Right atrium auricular region (tissue), 2 donors: ENCODE data around the gene DUS4L. TPM values are rescaled to one million over a fixed set of nuclear protein-coding genes. Genes with fewer than 3 reads are reported as not detected.

Experiments used
- DNase-seq: peaks from one replicate; pipeline ENCODE4 v3.0.0-alpha.2; 2019; ENCODE audit warnings: low spot score
- H3K27ac ChIP-seq, 2 donors: fragments of 200-600 bp; sonication (generic); 1 replicate in 1 of 2; 2 replicates in 1 of 2; pipeline ENCODE4 v1.5.1; 2016 to 2019
- H3K27me3 ChIP-seq, 2 donors: fragments of 200-600 bp; sonication (generic); one replicate each; pipeline versions ENCODE4 v1.5.1 to v1.6.0; 2017 to 2019
- H3K36me3 ChIP-seq: fragments of 200-600 bp; sonication (generic); one replicate; pipeline ENCODE4 v1.5.1; 2016
- H3K4me1 ChIP-seq, 2 donors: fragments of 200-600 bp; sonication (generic); one replicate each; pipeline versions ENCODE4 v1.5.1 to v1.6.0; 2017 to 2019
- H3K4me3 ChIP-seq, 2 donors: fragments of 200-600 bp; sonication (generic); 1 replicate in 1 of 2; 2 replicates in 1 of 2; pipeline ENCODE4 v1.5.1; 2017 to 2019; ENCODE audit warnings: mild to moderate bottlenecking in 1 of 2, moderate library complexity in 1 of 2
- H3K9me3 ChIP-seq, 2 donors: fragments of 200-600 bp; sonication (generic); one replicate each; pipeline ENCODE4 v1.5.1; 2019
- total RNA-seq, 2 donors: library from RNA; depleted of rRNA; stranded (reverse); fragments of >200 nt; gene quantifications; one replicate each; pipeline ENCODE4 v1.1.0, GENCODE V29; 2016
- TF ChIP-seq, protein P1 (sequence below), 2 donors: fragments of 200-600 bp; sonication (generic); IDR thresholded peaks; one replicate each; pipeline ENCODE4 v1.5.1; 2019; ENCODE audit warnings: antibody characterized with exemption in 2 of 2

Gene DUS4L
- total RNA-seq, 2 donors from 2014 or later = 5.0 to 7.2 TPM

DNA sequence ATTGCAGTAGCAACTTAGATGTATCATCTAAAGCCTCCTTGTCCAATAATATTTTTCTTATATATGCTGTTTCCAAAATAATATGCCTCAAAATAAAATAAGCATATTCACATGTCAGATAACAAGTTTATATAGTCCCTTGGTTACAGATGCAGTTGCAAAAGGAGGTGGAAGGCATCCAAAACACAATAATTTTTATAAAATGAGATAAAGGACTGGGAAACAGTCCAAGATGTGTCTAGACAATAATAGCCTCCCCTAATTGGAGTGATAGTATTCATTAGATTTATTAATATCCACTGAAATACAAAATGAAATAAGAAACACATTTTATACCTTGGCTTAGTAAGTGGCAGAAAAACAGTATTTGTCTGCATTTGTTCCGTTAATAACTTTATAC, 46.6 kb downstream of the DUS4L start:
- no peaks in the 10 kb centered on the region for H3K27me3 ChIP-seq
- no peak for DNase-seq
- no peak overlapping the region for H3K4me3 ChIP-seq
- peak overlapping the region; percentile 2 to 73 for H3K27ac ChIP-seq
- TF ChIP-seq, protein P1, sequence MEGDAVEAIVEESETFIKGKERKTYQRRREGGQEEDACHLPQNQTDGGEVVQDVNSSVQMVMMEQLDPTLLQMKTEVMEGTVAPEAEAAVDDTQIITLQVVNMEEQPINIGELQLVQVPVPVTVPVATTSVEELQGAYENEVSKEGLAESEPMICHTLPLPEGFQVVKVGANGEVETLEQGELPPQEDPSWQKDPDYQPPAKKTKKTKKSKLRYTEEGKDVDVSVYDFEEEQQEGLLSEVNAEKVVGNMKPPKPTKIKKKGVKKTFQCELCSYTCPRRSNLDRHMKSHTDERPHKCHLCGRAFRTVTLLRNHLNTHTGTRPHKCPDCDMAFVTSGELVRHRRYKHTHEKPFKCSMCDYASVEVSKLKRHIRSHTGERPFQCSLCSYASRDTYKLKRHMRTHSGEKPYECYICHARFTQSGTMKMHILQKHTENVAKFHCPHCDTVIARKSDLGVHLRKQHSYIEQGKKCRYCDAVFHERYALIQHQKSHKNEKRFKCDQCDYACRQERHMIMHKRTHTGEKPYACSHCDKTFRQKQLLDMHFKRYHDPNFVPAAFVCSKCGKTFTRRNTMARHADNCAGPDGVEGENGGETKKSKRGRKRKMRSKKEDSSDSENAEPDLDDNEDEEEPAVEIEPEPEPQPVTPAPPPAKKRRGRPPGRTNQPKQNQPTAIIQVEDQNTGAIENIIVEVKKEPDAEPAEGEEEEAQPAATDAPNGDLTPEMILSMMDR (IDR thresholded peaks at IDR 0.05) = no peak
- no peaks in the 10 kb centered on the region for H3K9me3 ChIP-seq
- peaks cover 0 to 31% of the 10 kb centered on the region in 2 donors for H3K4me1 ChIP-seq
- H3K36me3 ChIP-seq = peaks cover 19% of the 10 kb centered on the region

GRCh38 chr7:107613439-107613838, 49.7 kb downstream of the DUS4L start:
- peaks cover 0 to 31% of the 10 kb centered on the region in 2 donors for H3K4me1 ChIP-seq
- DNase-seq = no peak
- TF ChIP-seq, protein P1 (IDR thresholded peaks at IDR 0.05) = no peak
- H3K27me3 ChIP-seq = no peaks in the 10 kb centered on the region
- no peak overlapping the region for H3K4me3 ChIP-seq
- no peaks in the 10 kb centered on the region for H3K9me3 ChIP-seq
- H3K27ac ChIP-seq = no peak overlapping the region
- peaks cover 40% of the 10 kb centered on the region for H3K36me3 ChIP-seq

- Histone ChIP-seq H3K9me3 (no peaks in the 10 kb centered on the region), H3K4me3 (no peak overlapping the region), H3K27ac (no peak overlapping the region), H3K27me3 (no peaks in the 10 kb centered on the region), H3K36me3 (peaks cover 45% of the 10 kb centered on the region), H3K4me1 (peaks cover 0 to 28% of the 10 kb centered on the region in 2 donors)
- TF ChIP-seq, protein P1 (IDR thresholded peaks at IDR 0.05) = no peak
- no peak for DNase-seq
These were observed 50.2 kb downstream of the DUS4L start for GRCh38 chr7:107613948-107614347.

GRCh38 chr7:107614425-107614824, 50.7 kb downstream of the DUS4L start:
- Histone ChIP-seq H3K4me1 (peaks cover 0 to 23% of the 10 kb centered on the region in 2 donors), H3K27ac (no peak overlapping the region), H3K4me3 (no peak overlapping the region), H3K9me3 (no peaks in the 10 kb centered on the region), H3K27me3 (no peaks in the 10 kb centered on the region), H3K36me3 (peaks cover 48% of the 10 kb centered on the region)
- TF ChIP-seq, protein P1 (IDR thresholded peaks at IDR 0.05) = no peak
- no peak for DNase-seq

DNA sequence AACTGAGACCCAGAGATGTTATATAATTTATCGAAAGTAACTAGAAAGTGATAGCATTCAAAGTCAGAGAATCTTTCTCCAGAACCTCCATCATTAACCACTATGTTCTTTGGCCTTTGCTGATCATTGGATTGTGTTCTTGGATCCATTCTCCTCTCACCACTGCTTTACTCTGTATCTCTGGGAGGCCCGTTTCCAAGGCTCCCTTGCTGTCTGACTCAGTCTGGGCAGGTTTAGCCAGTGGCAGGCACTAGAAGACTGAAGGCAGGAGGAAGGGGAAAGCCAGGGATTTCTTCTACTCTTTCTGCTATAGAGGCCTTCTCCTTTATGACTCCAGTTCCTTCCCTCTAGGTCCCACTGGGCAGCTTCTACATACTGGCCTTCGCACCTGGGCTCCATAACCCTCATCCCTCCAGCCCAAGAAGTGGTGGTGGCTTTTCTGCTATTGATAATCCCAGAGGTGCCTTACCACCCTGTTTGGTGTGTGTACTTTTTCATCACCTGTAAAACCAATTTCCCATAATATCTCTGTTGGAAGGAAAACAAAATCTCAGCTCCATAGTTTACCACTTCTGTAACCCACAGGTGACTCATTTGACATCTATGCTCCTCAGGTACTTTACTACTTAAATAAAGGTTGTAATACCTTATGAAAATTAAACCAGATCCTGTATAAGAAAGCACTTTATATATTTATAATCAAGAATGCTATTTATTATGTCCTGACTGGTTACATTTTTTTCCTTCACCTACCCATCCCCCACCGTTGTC, 52.3 kb downstream of the DUS4L start:
- Histone ChIP-seq H3K27me3 (no peaks in the 10 kb centered on the region), H3K36me3 (peaks cover 50% of the 10 kb centered on the region), H3K27ac (no peak overlapping the region), H3K9me3 (no peaks in the 10 kb centered on the region), H3K4me3 (no peak overlapping the region), H3K4me1 (peaks cover 0 to 8% of the 10 kb centered on the region in 2 donors)
- no peak for DNase-seq
- TF ChIP-seq, protein P1 (IDR thresholded peaks at IDR 0.05) = no peak

GRCh38 chr7:107622429-107622828, 58.7 kb downstream of the DUS4L start:
- no peak overlapping the region for H3K4me3 ChIP-seq

More at GRCh38 chr7:107622429-107622828, 58.7 kb downstream of the DUS4L start:
- H3K4me1 ChIP-seq = no peaks in the 10 kb centered on the region
- TF ChIP-seq, protein P1 (IDR thresholded peaks at IDR 0.05) = no peak
- no peak overlapping the region for H3K27ac ChIP-seq
- no peaks in the 10 kb centered on the region for H3K27me3 ChIP-seq
- H3K36me3 ChIP-seq = peaks cover 23% of the 10 kb centered on the region
- H3K9me3 ChIP-seq = no peaks in the 10 kb centered on the region
- no peak for DNase-seq
